CD4-positive, alpha-beta T cell treated with Interleukin-17A for 1 hour (primary cell): ENCODE results near the gene LRCH1.
A peak's percentile ranks its signal among the peaks of the same experiment; 100 is the strongest.

Experiments used
- DNase-seq: peaks from one replicate; pipeline ENCODE4 v3.0.0-alpha.2; 2020

LRCH1 gene

GRCh38 chr13:46641274-46642081 lies 88.5 kb downstream of the LRCH1 start:
- no peak for DNase-seq

- DNase-seq = no peak
Measured at GRCh38 chr13:46642254-46642653, 89.3 kb downstream of the LRCH1 start.

- DNase-seq = no peak
Measured at GRCh38 chr13:46643165-46643777, 90.3 kb downstream of the LRCH1 start.

- DNase-seq = no peak
Measured at GRCh38 chr13:46644816-46645215, 91.8 kb downstream of the LRCH1 start.

- DNase-seq = no peak
Measured at GRCh38 chr13:46647512-46648065, 94.6 kb downstream of the LRCH1 start.

GRCh38 chr13:46648166-46648607 lies 95.2 kb downstream of the LRCH1 start:
- DNase-seq = no peak

- no peak for DNase-seq
Measured at GRCh38 chr13:46649816-46650215, 96.8 kb downstream of the LRCH1 start.

GRCh38 chr13:46654951-46655350 lies 102.0 kb downstream of the LRCH1 start:
- no peak for DNase-seq

- no peak for DNase-seq
Measured at GRCh38 chr13:46655377-46656180, 102.6 kb downstream of the LRCH1 start.

- no peak for DNase-seq
Measured at GRCh38 chr13:46656786-46657185, 103.8 kb downstream of the LRCH1 start.

GRCh38 chr13:46659413-46660065 lies 106.6 kb downstream of the LRCH1 start:
- no peak for DNase-seq

GRCh38 chr13:46660416-46660815 lies 107.4 kb downstream of the LRCH1 start:
- no peak for DNase-seq

GRCh38 chr13:46660857-46661256 lies 107.9 kb downstream of the LRCH1 start:
- DNase-seq = no peak

- DNase-seq = no peak
Measured at GRCh38 chr13:46662690-46663089, 109.7 kb downstream of the LRCH1 start.

- DNase-seq = no peak
Measured at GRCh38 chr13:46663206-46664037, 110.5 kb downstream of the LRCH1 start.

GRCh38 chr13:46664195-46664594 lies 111.2 kb downstream of the LRCH1 start:
- DNase-seq = no peak

GRCh38 chr13:46665248-46665632 lies 112.3 kb downstream of the LRCH1 start:
- DNase-seq = no peak

- DNase-seq = no peak
Measured at GRCh38 chr13:46665633-46666482, 112.9 kb downstream of the LRCH1 start.

GRCh38 chr13:46666727-46667456 lies 113.9 kb downstream of the LRCH1 start:
- DNase-seq = peak; percentile 18

GRCh38 chr13:46667687-46668281 lies 114.8 kb downstream of the LRCH1 start:
- DNase-seq = peak; percentile 73
